GM23248 (cell line): Measurements from ENCODE around the gene TAL1. TPM values are rescaled to one million over a fixed set of nuclear protein-coding genes. Genes with fewer than 3 reads are reported as not detected.

Source experiments
- DNase-seq: peaks from one replicate; pipeline ENCODE4 v3.0.0-alpha.2; 2015
- H2AFZ ChIP-seq: fragments of 200-600 bp; sonication (generic); 2 replicates; pipeline ENCODE4 v1.6.1; 2016; ENCODE audit warnings: antibody characterized with exemption
- H3F3A ChIP-seq: fragments of 200-600 bp; sonication (generic); 2 replicates; pipeline ENCODE4 v1.6.1; 2016; ENCODE audit warnings: mild to moderate bottlenecking, antibody characterized with exemption, mixed run types; ENCODE audit not compliant: insufficient read depth
- H3K27ac ChIP-seq: fragments of 200-600 bp; sonication (generic); 2 replicates; pipeline ENCODE4 v1.5.1; 2016; ENCODE audit warnings: mild to moderate bottlenecking
- H3K27me3 ChIP-seq: fragments of 200-600 bp; sonication (generic); replicated peaks from 2 replicates; pipeline ENCODE4 v1.6.1; 2016; ENCODE audit warnings: mild to moderate bottlenecking; ENCODE audit not compliant: insufficient read depth
- H3K36me3 ChIP-seq: fragments of 200-600 bp; sonication (generic); 2 replicates; pipeline ENCODE4 v1.6.1; 2016; ENCODE audit warnings: low read depth, mild to moderate bottlenecking
- H3K4me1 ChIP-seq: fragments of 200-600 bp; sonication (generic); 2 replicates; pipeline ENCODE4 v1.6.1; 2016; ENCODE audit warnings: mild to moderate bottlenecking; ENCODE audit not compliant: insufficient read depth
- H3K4me2 ChIP-seq: fragments of 200-600 bp; sonication (generic); one replicate; pipeline ENCODE4 v1.6.1; 2016; ENCODE audit warnings: mild to moderate bottlenecking; ENCODE audit not compliant: unreplicated experiment
- H3K4me3 ChIP-seq: fragments of 200-600 bp; sonication (generic); 2 replicates; pipeline ENCODE4 v1.5.1; 2016; ENCODE audit warnings: mild to moderate bottlenecking
- H3K79me2 ChIP-seq: fragments of 200-600 bp; sonication (generic); 2 replicates; pipeline ENCODE4 v1.6.1; 2016; ENCODE audit warnings: mild to moderate bottlenecking; ENCODE audit not compliant: insufficient read depth
- H3K9ac ChIP-seq: fragments of 200-600 bp; sonication (generic); 2 replicates; pipeline ENCODE4 v1.6.1; 2016; ENCODE audit warnings: mild to moderate bottlenecking
- H3K9me2 ChIP-seq: fragments of 200-600 bp; sonication (generic); 2 replicates; pipeline ENCODE4 v1.6.1; 2016; ENCODE audit warnings: mixed run types, mild to moderate bottlenecking, moderate library complexity; ENCODE audit not compliant: insufficient read depth
- H3K9me3 ChIP-seq: fragments of 200-600 bp; sonication (generic); one replicate; pipeline ENCODE4 v1.6.1; 2017; ENCODE audit warnings: low read depth
- H4K20me1 ChIP-seq: fragments of 200-600 bp; sonication (generic); 2 replicates; pipeline ENCODE4 v1.6.0; 2016; ENCODE audit not compliant: insufficient read depth
- EZH2 ChIP-seq: fragments of 200-600 bp; sonication (generic); IDR thresholded peaks from 2 replicates; pipeline ENCODE4 v1.6.1; 2018; ENCODE audit warnings: antibody characterized with exemption, mild to moderate bottlenecking; ENCODE audit not compliant: insufficient read depth, poor library complexity, severe bottlenecking
- EZH2phosphoT487 ChIP-seq: fragments of 200-600 bp; sonication (generic); IDR thresholded peaks from 2 replicates; pipeline ENCODE4 v1.6.1; 2018; ENCODE audit warnings: antibody characterized with exemption, moderate library complexity, mild to moderate bottlenecking, low read depth; ENCODE audit not compliant: insufficient read depth
- WGBS, 2 experiments: methylation state at CpG; one replicate each; pipeline ENCODE4 v1.1.6; 2015 to 2017; ENCODE audit warnings: low lambda C conversion rate in 2 of 2, low coverage in 1 of 2; ENCODE audit errors: missing lambda C conversion rate in 2 of 2; 5-methylcytosine and 5-hydroxymethylcytosine counted together
- in situ Hi-C: fragments of 300-500 bp; cut with MboI; formaldehyde crosslinking; loops from 2 replicates; pipeline ENCODE4 v1.15.0; 2020
- polyA plus RNA-seq: library from polyadenylated mRNA; unstranded; fragments of >200 nt; fragmentation: Nextera tagmentation; extraction: Ambion mirVana; gene quantifications from 2 replicates; pipeline ENCODE4 v1.2.1, GENCODE V29; 2016
- total RNA-seq: library from RNA; depleted of rRNA; stranded (reverse); fragments of >200 nt; shearing (Covaris generic); gene quantifications from 2 replicates; pipeline ENCODE4 v1.2.3, GENCODE V29; 2014

Gene TAL1
- total and polyA plus RNA-seq, 2 experiments from 2014 or later, result not detected

DNA sequence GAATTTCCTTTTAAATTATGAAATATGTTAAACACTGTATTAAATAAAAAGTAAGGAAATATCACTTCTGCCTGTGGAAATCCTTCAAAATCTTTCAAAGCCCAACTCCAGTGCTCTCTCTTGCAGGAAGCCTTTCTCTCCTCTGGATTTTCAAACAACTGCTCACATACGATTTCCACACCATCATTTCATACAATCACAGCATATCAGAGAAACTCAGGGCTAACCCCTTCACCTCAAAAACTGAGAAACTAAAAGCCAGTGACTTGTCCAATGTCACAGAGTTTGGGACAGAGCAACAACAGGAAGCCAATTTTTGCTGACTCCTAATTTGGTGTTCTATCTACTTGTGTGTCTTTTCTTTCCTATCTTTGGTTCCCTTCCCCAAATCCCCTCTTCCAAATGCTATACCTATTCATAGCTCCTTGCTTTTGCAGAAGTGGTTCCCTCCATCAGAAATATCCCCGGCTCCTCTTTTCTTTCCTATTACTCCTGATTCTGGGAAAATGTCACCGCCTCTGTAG lies 12.4 kb upstream of the TAL1 start:
- Histone ChIP-seq H3K9ac (no peak overlapping the region), H3K9me2 (no peaks in the 10 kb centered on the region), H3K79me2 (no peaks in the 10 kb centered on the region), H2AFZ (no peak overlapping the region), H3K4me3 (no peak overlapping the region), H3K4me1 (no peaks in the 10 kb centered on the region), H3K27me3 (peaks cover 7% of the 10 kb centered on the region), H3K36me3 (no peaks in the 10 kb centered on the region), H3F3A (no peaks in the 10 kb centered on the region), H4K20me1 (no peaks in the 10 kb centered on the region), H3K9me3 (no peaks in the 10 kb centered on the region), H3K4me2 (no peak overlapping the region), H3K27ac (no peak overlapping the region)
- TF ChIP-seq EZH2phosphoT487, result no peak
- no peak for TF ChIP-seq EZH2
- no peak for DNase-seq
- in situ Hi-C loops, result no loop called here
- WGBS, 2 experiments, result 60% methylated on average over 3 of the region's 3 CpGs

DNA sequence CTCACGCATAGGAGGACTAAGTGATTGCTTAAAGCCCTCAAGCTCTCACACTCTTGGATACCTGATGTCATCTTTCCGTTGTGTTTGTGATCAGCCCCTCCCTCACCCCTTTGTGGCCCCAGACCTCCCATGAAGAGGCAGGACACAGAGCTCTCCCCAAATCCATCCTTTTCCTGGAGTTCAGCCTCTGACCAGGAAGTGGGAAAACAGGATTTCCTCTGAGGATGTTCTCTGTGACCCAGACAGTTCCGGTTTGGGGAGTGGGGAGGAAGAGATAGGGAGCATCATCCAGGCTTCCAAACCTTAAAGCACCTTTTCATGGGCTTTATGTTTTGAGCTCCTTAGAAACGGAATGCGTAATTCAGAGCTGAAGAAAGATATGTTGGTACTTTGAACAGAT lies 11.9 kb upstream of the TAL1 start:
- Histone ChIP-seq H3K36me3 (no peaks in the 10 kb centered on the region), H3K4me2 (no peak overlapping the region), H3K4me1 (no peaks in the 10 kb centered on the region), H2AFZ (no peak overlapping the region), H3K27ac (no peak overlapping the region), H4K20me1 (no peaks in the 10 kb centered on the region), H3K79me2 (no peaks in the 10 kb centered on the region), H3F3A (no peaks in the 10 kb centered on the region), H3K27me3 (peaks cover 8% of the 10 kb centered on the region), H3K9me3 (no peaks in the 10 kb centered on the region), H3K9me2 (no peaks in the 10 kb centered on the region), H3K9ac (no peak overlapping the region), H3K4me3 (no peak overlapping the region)
- in situ Hi-C loops, result no loop called here
- TF ChIP-seq EZH2 (no peak), EZH2phosphoT487 (no peak)
- DNase-seq, result no peak
- 51 to 57% methylated on average over 5 of the region's 5 CpGs for WGBS, 2 experiments

- no peak overlapping the region for H3K4me2 ChIP-seq
- no peaks in the 10 kb centered on the region for H4K20me1 ChIP-seq
- no peak overlapping the region for H3K9ac ChIP-seq
- no peaks in the 10 kb centered on the region for H3K79me2 ChIP-seq
- H3K36me3 ChIP-seq, result no peaks in the 10 kb centered on the region
- no peak for DNase-seq
- no peaks in the 10 kb centered on the region for H3K9me2 ChIP-seq
- no peak overlapping the region for H3K4me3 ChIP-seq
- no peaks in the 10 kb centered on the region for H3F3A ChIP-seq
- no peak overlapping the region for H2AFZ ChIP-seq
- no peaks in the 10 kb centered on the region for H3K9me3 ChIP-seq
- peaks cover 12% of the 10 kb centered on the region for H3K27me3 ChIP-seq
- H3K27ac ChIP-seq, result no peak overlapping the region
- TF ChIP-seq EZH2 (no peak), EZH2phosphoT487 (no peak)
- WGBS, 2 experiments, result 53 to 60% methylated on average over 10 to 11 of the region's 11 CpGs
- H3K4me1 ChIP-seq, result no peaks in the 10 kb centered on the region
- in situ Hi-C loops, result no loop called here
These were observed 9.4 kb upstream of the TAL1 start for GRCh38 chr1:47241114-47242113.

- peaks cover 10% of the 10 kb centered on the region; the same call in 1 of the 2 replicates for H3K27me3 ChIP-seq
- no peak overlapping the region for H3K4me3 ChIP-seq
- WGBS, 2 experiments, result 50 to 58% methylated on average over 5 of the region's 5 CpGs
- H3K79me2 ChIP-seq, result no peaks in the 10 kb centered on the region
- H2AFZ ChIP-seq, result no peak overlapping the region
- in situ Hi-C loops, result no loop called here
- no peaks in the 10 kb centered on the region for H3F3A ChIP-seq
- no peaks in the 10 kb centered on the region for H4K20me1 ChIP-seq
- no peaks in the 10 kb centered on the region for H3K4me1 ChIP-seq
- H3K36me3 ChIP-seq, result no peaks in the 10 kb centered on the region
- H3K9me3 ChIP-seq, result no peaks in the 10 kb centered on the region
- H3K9ac ChIP-seq, result no peak overlapping the region
- no peak for TF ChIP-seq EZH2
- TF ChIP-seq EZH2phosphoT487, result no peak
- no peaks in the 10 kb centered on the region for H3K9me2 ChIP-seq
- no peak overlapping the region for H3K27ac ChIP-seq
- DNase-seq, result no peak
- H3K4me2 ChIP-seq, result no peak overlapping the region
These were observed 7.0 kb upstream of the TAL1 start for GRCh38 chr1:47238935-47239592.
